Globus pallidus (tissue), 1 donor: ENCODE data around the gene HAO1.
"Not testable (repeated sequence)": the region's sequence is repeated elsewhere in the genome, so short reads cannot be mapped to it uniquely, and the experiment has no call there.

Experiments
- DNase-seq: peaks from one replicate; pipeline ENCODE4 v3.0.0-alpha.2; 2015; ENCODE audit warnings: low spot score

The HAO1 gene

GRCh38 chr20:7855545-7855944, 84.7 kb downstream of the HAO1 start:
- no peak for DNase-seq

- DNase-seq: no peak
These were observed 86.8 kb downstream of the HAO1 start for GRCh38 chr20:7853493-7853892.

- no peak for DNase-seq
These were observed 89.3 kb downstream of the HAO1 start for GRCh38 chr20:7850775-7851490.

- DNase-seq: no peak
These were observed 90.6 kb downstream of the HAO1 start for GRCh38 chr20:7849675-7850074.

- DNase-seq: no peak
These were observed 91.9 kb downstream of the HAO1 start for GRCh38 chr20:7848351-7848750.

- peak; percentile 33 for DNase-seq
These were observed 96.6 kb downstream of the HAO1 start for GRCh38 chr20:7843613-7844012.

GRCh38 chr20:7841971-7842310, 98.3 kb downstream of the HAO1 start:
- DNase-seq: no peak

- DNase-seq: no peak
These were observed 98.8 kb downstream of the HAO1 start for GRCh38 chr20:7841291-7841970.

GRCh38 chr20:7836076-7836475, 104.2 kb downstream of the HAO1 start:
- no peak for DNase-seq

- not testable (repeated sequence) for DNase-seq
These were observed 105.8 kb downstream of the HAO1 start for GRCh38 chr20:7834441-7834840.
